HEK293T (cell line): ENCODE measurements around the gene GSTP1.
"Not testable (repeated sequence)": the region's sequence is repeated elsewhere in the genome, so short reads cannot be mapped to it uniquely, and the experiment has no call there.

Experiments
- CTCF ChIA-PET: fragments of 350-600 bp; formaldehyde crosslinking; extraction: SDS; loops from one replicate; lab custom pipeline; 2021; ENCODE audit warnings: antibody characterized with exemption, inconsistent platforms; lab: Yijun Ruan, JAX
- POLR2A ChIA-PET: fragments of 350-600 bp; formaldehyde crosslinking; extraction: SDS; loops from one replicate; lab custom pipeline; 2020; ENCODE audit warnings: antibody characterized with exemption, inconsistent platforms; lab: Yijun Ruan, JAX
- DNase-seq: peaks from one replicate; pipeline ENCODE4 v3.0.0; 2012; ENCODE audit warnings: mixed read lengths; ENCODE audit errors: extremely low spot score
- ARNT ChIP-seq: fragments of 450-650 bp; IDR thresholded peaks from 2 replicates; pipeline ENCODE4 v1.6.1; 2017; ENCODE audit warnings: mild to moderate bottlenecking
- BHLHE40 ChIP-seq: fragments of 450-650 bp; IDR thresholded peaks from 2 replicates; pipeline ENCODE4 v1.6.1; 2016; ENCODE audit warnings: mild to moderate bottlenecking, moderate library complexity, borderline replicate concordance
- CTBP1 ChIP-seq: fragments of 450-650 bp; IDR thresholded peaks from 2 replicates; pipeline ENCODE4 v1.6.1; 2016; ENCODE audit warnings: borderline replicate concordance
- ELF4 ChIP-seq: fragments of 450-650 bp; IDR thresholded peaks from 2 replicates; pipeline ENCODE4 v1.6.1; 2017; ENCODE audit warnings: antibody characterized with exemption
- FOXA1 ChIP-seq: fragments of 450-650 bp; IDR thresholded peaks from 2 replicates; pipeline ENCODE4 v1.6.1; 2016; ENCODE audit warnings: mild to moderate bottlenecking
- FOXK2 ChIP-seq: fragments of 450-650 bp; IDR thresholded peaks from 2 replicates; pipeline ENCODE4 v1.6.1; 2016; ENCODE audit warnings: mild to moderate bottlenecking
- FOXM1 ChIP-seq: fragments of 450-650 bp; IDR thresholded peaks from 2 replicates; pipeline ENCODE4 v1.6.1; 2017; ENCODE audit warnings: mild to moderate bottlenecking, borderline replicate concordance
- L3MBTL2 ChIP-seq: fragments of 450-650 bp; conservative IDR thresholded peaks from 2 replicates; pipeline ENCODE4 v1.6.1; 2016; ENCODE audit warnings: mild to moderate bottlenecking
- LEF1 ChIP-seq: fragments of 450-650 bp; IDR thresholded peaks from 2 replicates; pipeline ENCODE4 v1.6.1; 2017; ENCODE audit warnings: mild to moderate bottlenecking, borderline replicate concordance
- NFRKB ChIP-seq: fragments of 450-650 bp; IDR thresholded peaks from 2 replicates; pipeline ENCODE4 v1.6.1; 2016; ENCODE audit warnings: mild to moderate bottlenecking, moderate library complexity
- PKNOX1 ChIP-seq: fragments of 450-650 bp; IDR thresholded peaks from 2 replicates; pipeline ENCODE4 v1.6.1; 2016
- SP1 ChIP-seq: fragments of 450-650 bp; IDR thresholded peaks from 2 replicates; pipeline ENCODE4 v1.6.1; 2017
- SUZ12 ChIP-seq: fragments of 450-650 bp; IDR thresholded peaks from 2 replicates; pipeline ENCODE4 v1.6.1; 2016; ENCODE audit warnings: mild to moderate bottlenecking
- TARDBP ChIP-seq: fragments of 450-650 bp; IDR thresholded peaks from 2 replicates; pipeline ENCODE4 v1.6.1; 2016
- ZNF384 ChIP-seq: fragments of 450-650 bp; IDR thresholded peaks from 2 replicates; pipeline ENCODE4 v1.6.1; 2016

The GSTP1 gene

DNA sequence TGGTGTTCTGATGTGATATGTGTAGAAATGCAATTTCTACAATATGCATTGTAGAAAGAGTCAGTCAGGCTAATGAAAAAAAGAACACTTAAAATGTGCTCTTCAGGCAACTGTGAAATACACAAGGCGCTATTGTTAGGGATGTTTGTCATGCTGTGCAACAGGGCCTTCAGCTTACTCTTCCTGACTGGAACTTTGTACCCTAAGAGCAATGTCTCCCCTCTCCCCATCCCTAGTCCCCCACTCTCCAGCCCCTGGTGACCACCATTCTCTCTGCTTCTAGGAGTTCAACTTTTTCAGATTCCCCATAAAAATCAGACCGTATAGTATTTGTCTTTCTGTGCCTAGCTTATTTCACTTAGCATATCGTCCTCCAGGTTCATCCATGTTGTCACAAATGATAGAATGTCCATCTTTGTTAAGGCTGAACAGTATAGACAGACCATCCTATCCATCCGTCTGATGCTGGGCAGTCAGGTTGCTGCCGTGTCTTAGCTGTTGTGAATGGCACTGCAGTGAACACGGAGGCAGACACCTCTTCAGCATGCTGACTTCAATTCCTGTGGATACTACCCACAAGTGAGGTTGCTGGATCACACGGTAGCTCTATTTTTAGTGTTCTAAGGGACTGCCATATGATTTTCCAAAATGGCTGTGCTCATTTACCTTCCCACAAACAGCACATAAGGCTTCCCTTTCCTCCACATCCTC is 33.8 kb downstream of the GSTP1 start:
- CTCF ChIA-PET: interaction anchor here (1.1 kb wide), 1 partner anchor 12 kb away, joined by 4 read pairs; the partner anchor contains the start of gene NUDT8

DNA sequence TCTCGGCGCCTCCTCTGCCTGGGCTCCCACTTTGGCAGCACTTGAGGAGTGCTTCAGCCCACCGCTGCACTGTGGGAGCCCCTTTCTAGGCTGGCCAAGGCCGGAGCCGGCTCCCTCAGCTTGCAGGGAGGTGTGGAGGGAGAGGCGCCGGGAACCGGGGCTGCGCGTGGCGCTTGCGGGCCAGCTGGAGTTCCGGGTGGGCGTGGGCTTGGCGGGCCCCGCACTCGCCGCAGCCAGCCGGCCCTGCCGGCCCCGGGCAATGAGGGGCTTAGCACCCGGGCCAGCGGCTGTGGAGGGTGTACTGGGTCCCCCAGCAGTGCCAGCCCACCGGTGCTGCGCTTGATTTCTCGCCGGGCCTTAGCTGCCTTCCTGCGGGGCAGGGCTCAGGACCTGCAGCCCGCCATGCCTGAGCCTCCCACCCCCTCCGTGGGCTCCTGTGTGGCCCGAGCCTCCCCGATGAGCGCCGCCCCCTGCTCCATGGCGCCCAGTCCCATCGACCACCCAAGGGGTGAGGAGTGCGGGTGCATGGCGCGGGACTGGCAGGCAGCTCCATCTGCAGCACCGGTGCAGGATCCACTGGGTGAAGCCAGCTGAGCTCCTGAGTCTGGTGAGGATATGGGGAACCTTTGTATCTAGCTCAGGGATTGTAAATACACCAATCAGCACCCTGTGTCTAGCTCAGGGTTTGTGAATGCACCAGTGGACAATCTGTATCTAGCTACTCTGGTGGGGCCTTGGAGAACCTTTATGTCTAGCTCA is 35.5 kb downstream of the GSTP1 start:
- POLR2A ChIA-PET, CTCF ChIA-PET: not testable (repeated sequence)

More for the DNA sequence above, 33.8 kb downstream of the GSTP1 start:
- no peak for DNase-seq
- no peak for TF ChIP-seq SUZ12
- TF ChIP-seq ELF4: no peak
- no peak for TF ChIP-seq TARDBP
- POLR2A ChIA-PET: no interaction called here

DNA sequence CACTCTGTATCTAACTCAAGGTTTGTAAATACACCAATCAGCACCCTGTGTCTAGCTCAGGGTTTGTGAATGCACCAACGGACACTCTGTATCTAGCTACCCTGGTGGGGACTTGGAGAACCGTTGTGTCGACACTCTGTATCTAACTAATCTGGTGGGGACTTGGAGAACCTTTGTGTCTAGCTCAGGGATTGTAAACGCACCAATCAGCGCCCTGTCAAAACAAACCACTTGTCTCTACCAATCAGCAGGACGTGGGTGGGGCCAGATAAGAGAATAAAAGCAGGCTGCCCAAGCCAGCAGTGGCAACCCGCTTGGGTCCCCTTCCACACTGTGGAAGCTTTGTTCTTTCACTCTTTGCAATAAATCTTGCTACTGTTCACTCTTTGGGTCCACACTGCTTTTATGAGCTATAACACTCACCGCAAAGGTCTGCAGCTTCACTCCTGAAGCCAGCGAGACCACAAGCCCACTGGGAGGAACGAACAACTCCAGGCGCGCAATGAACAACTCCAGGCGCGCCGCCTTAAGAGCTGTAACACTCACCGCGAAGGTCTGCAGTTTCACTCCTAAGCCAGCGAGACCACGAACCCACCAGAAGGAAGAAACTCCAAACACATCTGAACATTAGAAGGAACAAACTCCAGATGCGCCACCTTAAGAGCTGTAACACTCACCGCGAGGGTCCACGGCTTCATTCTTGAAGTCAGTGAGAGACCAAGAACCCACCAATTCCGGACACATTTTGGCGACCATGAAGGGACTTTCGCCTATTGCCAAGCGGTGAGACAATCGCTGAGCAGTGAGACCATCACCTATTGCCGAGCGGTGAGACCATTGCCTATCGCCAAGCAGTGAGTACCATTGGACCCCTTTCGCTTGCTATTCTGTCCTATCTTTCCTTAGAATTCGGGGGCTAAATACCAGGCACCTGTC is 36.3 kb downstream of the GSTP1 start:
- CTCF ChIA-PET: interaction anchor here (0.9 kb wide), 1 partner anchor 9 kb away, joined by 3 read pairs; the partner anchor contains the start of gene NUDT8
- DNase-seq, POLR2A ChIA-PET: not testable (repeated sequence)

More for the DNA sequence above, 35.5 kb downstream of the GSTP1 start:
- DNase-seq: not testable (repeated sequence)

DNA sequence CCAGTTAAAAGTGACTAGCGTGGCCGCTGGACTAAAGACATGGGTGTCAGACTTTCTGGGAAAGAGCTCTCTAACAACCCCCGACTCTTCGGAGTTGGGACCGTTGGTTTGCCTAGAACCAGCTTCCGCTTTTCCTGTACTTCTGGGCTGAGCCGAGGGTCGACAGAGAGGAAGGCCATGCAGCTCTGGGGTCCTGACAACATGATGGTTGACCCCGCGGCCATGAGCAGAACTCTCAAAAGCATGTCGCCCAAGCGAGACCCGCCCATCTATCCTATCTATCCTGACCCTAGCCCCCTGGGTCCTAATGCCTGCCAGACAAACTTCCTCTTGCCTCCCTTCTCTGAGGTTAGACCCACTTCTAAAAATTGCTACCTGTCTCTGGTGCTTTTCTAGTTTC is 37.0 kb downstream of the GSTP1 start:
- CTCF ChIA-PET: interaction anchor here (0.9 kb wide), 1 partner anchor 8 kb away, joined by 3 read pairs; the partner anchor contains the start of gene NUDT8
- POLR2A ChIA-PET, DNase-seq: not testable (repeated sequence)

GRCh38 chr11:67621928-67622327 is 38.3 kb downstream of the GSTP1 start:
- POLR2A ChIA-PET: interaction anchor here (1.0 kb wide), 1 partner anchor 8 kb away, joined by 3 read pairs; the partner anchor contains the start of gene NUDT8
- DNase-seq: not testable (repeated sequence)
- CTCF ChIA-PET: interaction anchor here (0.6 kb wide), 1 partner anchor 14 kb away, joined by 4 read pairs; no protein-coding TSS in a partner anchor

GRCh38 chr11:67622905-67623304 is 39.3 kb downstream of the GSTP1 start:
- DNase-seq, POLR2A ChIA-PET, CTCF ChIA-PET: not testable (repeated sequence)

GRCh38 chr11:67623795-67624194 is 40.2 kb downstream of the GSTP1 start:
- POLR2A ChIA-PET, CTCF ChIA-PET, DNase-seq: not testable (repeated sequence)

DNA sequence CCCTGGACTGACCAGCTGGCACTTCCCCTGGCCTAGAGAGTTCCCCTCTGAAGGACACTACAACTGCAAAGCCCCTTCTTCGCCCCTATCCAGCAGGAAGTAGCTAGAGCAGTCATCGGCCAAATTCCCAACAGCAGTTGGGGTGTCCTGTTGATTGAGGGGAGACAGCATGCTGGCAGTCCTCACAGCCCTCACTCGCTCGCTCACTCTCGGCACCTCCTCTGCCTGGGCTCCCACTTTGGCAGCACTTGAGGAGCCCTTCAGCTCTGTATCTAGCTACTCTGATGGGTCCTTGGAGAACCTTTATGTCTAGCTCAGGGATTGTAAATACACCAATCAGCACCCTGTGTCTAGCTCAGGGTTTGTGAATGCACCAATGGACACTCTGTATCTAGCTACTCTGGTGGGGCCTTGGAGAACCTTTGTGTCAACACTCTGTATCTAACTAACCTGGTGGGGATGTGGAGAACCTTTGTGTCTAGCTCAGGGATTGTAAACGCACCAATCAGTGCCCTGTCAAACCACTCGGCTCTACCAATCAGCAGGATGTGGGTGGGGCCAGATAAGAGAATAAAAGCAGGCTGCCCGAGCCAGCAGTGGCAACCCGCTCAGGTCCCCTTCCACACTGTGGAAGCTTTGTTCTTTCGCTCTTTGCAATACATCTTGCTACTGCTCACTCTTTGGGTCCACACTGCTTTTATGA is 42.7 kb downstream of the GSTP1 start:
- not testable (repeated sequence) for DNase-seq
- CTCF ChIA-PET: interaction anchor here (1.6 kb wide), 1 partner anchor 12 kb away, joined by 6 read pairs; no protein-coding TSS in a partner anchor

DNA sequence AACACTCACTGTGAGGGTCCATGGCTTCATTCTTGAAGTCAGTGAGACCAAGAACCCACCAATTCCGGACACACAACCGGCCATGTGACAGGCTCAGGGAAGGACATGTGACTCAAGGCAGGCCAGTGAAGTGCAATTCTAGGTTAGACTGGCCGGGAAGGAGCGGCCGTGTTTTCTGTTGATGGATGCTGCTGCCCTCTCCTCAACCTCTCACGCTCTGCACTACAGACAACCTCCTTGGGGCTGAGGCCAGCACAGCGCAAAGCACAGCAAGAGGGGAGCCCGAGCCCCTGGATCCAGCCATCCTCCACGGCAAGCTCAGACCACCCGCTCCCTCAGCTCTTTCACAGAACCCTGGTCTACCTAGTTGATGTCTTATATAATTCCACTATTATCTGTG is 43.4 kb downstream of the GSTP1 start:
- POLR2A ChIA-PET: interaction anchor here (1.3 kb wide), 1 partner anchor 14 kb away, joined by 3 read pairs; no protein-coding TSS in a partner anchor
- TF ChIP-seq LEF1: no peak
- no peak for TF ChIP-seq CTBP1
- no peak for TF ChIP-seq SP1
- no peak for TF ChIP-seq ZNF384
- no peak for TF ChIP-seq ELF4
- no peak for TF ChIP-seq FOXK2
- DNase-seq: no peak
- CTCF ChIA-PET: interaction anchor here (1.6 kb wide), 1 partner anchor 12 kb away, joined by 6 read pairs; no protein-coding TSS in a partner anchor

More for the DNA sequence above, 42.7 kb downstream of the GSTP1 start:
- POLR2A ChIA-PET: not testable (repeated sequence)

DNA sequence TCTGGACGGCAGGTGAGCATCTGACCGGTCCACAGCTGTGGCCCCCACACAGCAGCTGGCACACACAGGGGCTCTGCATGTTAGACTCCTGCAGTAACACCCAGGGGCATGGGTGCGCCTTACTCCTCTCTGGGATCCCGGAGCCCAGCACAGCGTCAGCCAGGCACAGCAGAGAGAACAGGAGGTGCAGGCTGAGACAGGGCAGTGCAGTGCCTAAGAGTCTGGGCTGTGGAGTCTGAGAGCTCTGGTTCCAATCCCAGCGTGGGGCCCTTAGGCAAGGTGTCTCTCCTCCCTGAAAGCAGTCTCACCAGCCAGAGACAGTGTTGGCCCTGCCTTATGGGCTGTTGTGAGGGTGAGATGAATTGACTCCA is 43.8 kb downstream of the GSTP1 start:
- POLR2A ChIA-PET: interaction anchor here (1.3 kb wide), 1 partner anchor 14 kb away, joined by 3 read pairs; no protein-coding TSS in a partner anchor
- CTCF ChIA-PET: interaction anchor here (1.6 kb wide), 1 partner anchor 13 kb away, joined by 6 read pairs; no protein-coding TSS in a partner anchor
- no peak for TF ChIP-seq L3MBTL2
- TF ChIP-seq CTBP1: no peak
- TF ChIP-seq PKNOX1: no peak
- TF ChIP-seq FOXA1: no peak
- no peak for TF ChIP-seq BHLHE40
- TF ChIP-seq FOXM1: no peak
- TF ChIP-seq NFRKB: no peak
- TF ChIP-seq ARNT: no peak
- no peak for DNase-seq
